ENCODE results near the gene LGALS14.
"Not testable (repeated sequence)": the region's sequence is repeated elsewhere in the genome, so short reads cannot be mapped to it uniquely, and the experiment has no call there.

Gene LGALS14

GRCh38 chr19:39696387-39696786 lies 7.9 kb upstream of the LGALS14 start:
- DNase-seq: no peak

- DNase-seq: no peak
Observed at GRCh38 chr19:39698535-39698934, 5.7 kb upstream of the LGALS14 start.

GRCh38 chr19:39701291-39701690 lies 3.0 kb upstream of the LGALS14 start:
- no peak for DNase-seq

GRCh38 chr19:39705578-39706188 lies 1.4 kb downstream of the LGALS14 start:
- DNase-seq: no peak

GRCh38 chr19:39708594-39708993 lies 4.3 kb downstream of the LGALS14 start:
- no peak for DNase-seq

- no peak for DNase-seq
Observed at GRCh38 chr19:39709026-39709872, 5.0 kb downstream of the LGALS14 start.

- DNase-seq: no peak
Observed at GRCh38 chr19:39710333-39710890, 6.1 kb downstream of the LGALS14 start.

GRCh38 chr19:39720144-39720543 lies 15.9 kb downstream of the LGALS14 start:
- DNase-seq: not testable (repeated sequence)

- DNase-seq: no peak
Observed at GRCh38 chr19:39725995-39726394, 21.7 kb downstream of the LGALS14 start.

GRCh38 chr19:39727070-39727800 lies 23.0 kb downstream of the LGALS14 start:
- no peak for DNase-seq

- DNase-seq: no peak
Observed at GRCh38 chr19:39728040-39728439, 23.8 kb downstream of the LGALS14 start.

GRCh38 chr19:39729594-39729993 lies 25.3 kb downstream of the LGALS14 start:
- DNase-seq: no peak

- no peak for DNase-seq
Observed at GRCh38 chr19:39731685-39732084, 27.4 kb downstream of the LGALS14 start.

- DNase-seq: no peak
Observed at GRCh38 chr19:39733841-39734240, 29.6 kb downstream of the LGALS14 start.

- no peak for DNase-seq
Observed at GRCh38 chr19:39735688-39736087, 31.4 kb downstream of the LGALS14 start.

- DNase-seq: no peak
Observed at GRCh38 chr19:39736088-39736487, 31.8 kb downstream of the LGALS14 start.

GRCh38 chr19:39737351-39737750 lies 33.1 kb downstream of the LGALS14 start:
- DNase-seq: no peak

- no peak for DNase-seq
Observed at GRCh38 chr19:39737891-39738290, 33.6 kb downstream of the LGALS14 start, which contains the start of gene CLC. Gene CLC (minus strand): TSS chr19:39738029. CDS start chr19:39737952, 77 bp downstream.

- no peak for DNase-seq
Observed at GRCh38 chr19:39738814-39739213, 34.5 kb downstream of the LGALS14 start.

- DNase-seq: no peak
Observed at GRCh38 chr19:39740395-39740794, 36.1 kb downstream of the LGALS14 start.

GRCh38 chr19:39745643-39746042 lies 41.4 kb downstream of the LGALS14 start:
- no peak for DNase-seq

GRCh38 chr19:39746836-39747529 lies 42.7 kb downstream of the LGALS14 start:
- no peak for DNase-seq
